ENCODE measurements around the gene ALLC.

- TF ChIP-seq POLR2A (IDR thresholded peaks at IDR 0.05) (no peak), CTCF (IDR thresholded peaks at IDR 0.05) (no peak)
Observed at GRCh38 chr2:3738454-3738853, 80.5 kb downstream of the ALLC start.

All from transverse colon (tissue), 3 donors.